CD4-positive, alpha-beta memory T cell (primary cell): ENCODE measurements around the gene MED26. TPM values are rescaled to one million over a fixed set of nuclear protein-coding genes. Genes with fewer than 3 reads are reported as not detected.

Experiments
- CTCF ChIA-PET: fragments of 350-600 bp; sonication (Branson Sonifier 250); formaldehyde crosslinking; loops from one replicate; lab custom pipeline; 2021; ENCODE audit warnings: inconsistent platforms; ENCODE audit not compliant: partially characterized antibody; lab: Charles Lee
- POLR2A ChIA-PET: fragments of 350-600 bp; sonication (Branson Sonifier 250); formaldehyde crosslinking; loops from one replicate; lab custom pipeline; 2021; ENCODE audit not compliant: partially characterized antibody; lab: Charles Lee
- DNase-seq, 5 donors: peaks; one replicate each; pipeline versions ENCODE4 v3.0.0 to v3.0.0-alpha.2; 2020 to 2022; ENCODE audit warnings: mixed read lengths in 1 of 5
- H3K27ac ChIP-seq: one replicate; pipeline ENCODE4 v1.7.0; 2013; ENCODE audit warnings: low read depth, low read length
- H3K27me3 ChIP-seq: 2 replicates; pipeline ENCODE4 v1.7.0; 2013; ENCODE audit warnings: mild to moderate bottlenecking, low read length, moderate library complexity; ENCODE audit not compliant: insufficient read depth
- H3K36me3 ChIP-seq: 2 replicates; pipeline ENCODE4 v1.7.0; 2013; ENCODE audit warnings: mild to moderate bottlenecking, low read length, moderate library complexity; ENCODE audit not compliant: insufficient read depth
- H3K4me1 ChIP-seq: 2 replicates; pipeline ENCODE4 v1.7.0; 2013; ENCODE audit warnings: mild to moderate bottlenecking, low read length, moderate library complexity; ENCODE audit not compliant: insufficient read depth
- H3K4me3 ChIP-seq, 2 donors: one replicate each; pipeline ENCODE4 v1.7.0; 2013; ENCODE audit warnings: low read length in 2 of 2, mild to moderate bottlenecking in 1 of 2
- H3K9me3 ChIP-seq, 2 donors: one replicate each; pipeline ENCODE4 v1.7.0; 2013; ENCODE audit warnings: low read length in 2 of 2, control low read depth in 1 of 2; ENCODE audit not compliant: control insufficient read depth in 1 of 2
- H3K27ac Mint-ChIP-seq, 7 donors: one replicate each; pipeline ENCODE4 v1.8.0; 2020 to 2021; ENCODE audit warnings: mixed read lengths in 7 of 7, mild to moderate bottlenecking in 6 of 7, inconsistent platforms in 3 of 7, moderate library complexity in 3 of 7
- H3K27me3 Mint-ChIP-seq, 2 donors: one replicate each; pipeline ENCODE4 v1.8.0; 2020 to 2021; ENCODE audit warnings: mixed read lengths in 2 of 2
- H3K36me3 Mint-ChIP-seq, 2 donors: one replicate each; pipeline ENCODE4 v1.8.0; 2020 to 2021; ENCODE audit warnings: mixed read lengths in 2 of 2, inconsistent platforms in 1 of 2, mild to moderate bottlenecking in 1 of 2
- H3K4me1 Mint-ChIP-seq, 4 donors: one replicate each; pipeline ENCODE4 v1.8.0; 2020 to 2021; ENCODE audit warnings: mixed read lengths in 4 of 4, mild to moderate bottlenecking in 1 of 4
- H3K4me3 Mint-ChIP-seq, 8 donors: one replicate each; pipeline ENCODE4 v1.8.0; 2020 to 2021; ENCODE audit warnings: mixed read lengths in 8 of 8, mild to moderate bottlenecking in 7 of 8, moderate library complexity in 6 of 8, inconsistent platforms in 3 of 8
- H3K9me3 Mint-ChIP-seq, 8 donors: one replicate each; pipeline ENCODE4 v1.8.0; 2020 to 2021; ENCODE audit warnings: mixed read lengths in 8 of 8, mild to moderate bottlenecking in 5 of 8, inconsistent platforms in 3 of 8, moderate library complexity in 1 of 8
- intact Hi-C: fragments of 100-400 bp; cut with micrococcal nuclease; formaldehyde crosslinking; loops from one replicate; pipeline ENCODE4 v1.15.1; 2023
- polyA plus RNA-seq, 2 donors: library from polyadenylated mRNA; unstranded; fragments of 300-500 nt; fragmentation: Illumina TruSeq; gene quantifications; one replicate each; pipeline ENCODE4 v1.2.3, GENCODE V29; 2021
- total RNA-seq, 2 experiments: library from RNA; stranded (reverse); gene quantifications; one replicate each; pipeline ENCODE4 v1.2.3, GENCODE V29; 2021

The MED26 gene
- total and polyA plus RNA-seq, 4 experiments from 2014 or later = 3.3 to 18.6 (median 11.2) TPM

- intact Hi-C loops = no loop called here
- Histone ChIP-seq H3K9me3 (no peaks in the 10 kb centered on the region), H3K27ac (no peak overlapping the region), H3K4me3 (no peak overlapping the region), H3K4me1 (peaks cover 81% of the 10 kb centered on the region), H3K36me3 (peaks cover 9% of the 10 kb centered on the region), H3K27me3 (no peaks in the 10 kb centered on the region)
- Mint-ChIP-seq H3K4me3 (no peak overlapping the region), H3K4me1 (peaks cover 43 to 92% (median 70%) of the 10 kb centered on the region in 4 donors), H3K27ac (peak overlapping the region in 4 of 7 donors; percentile 32 to 78 (median 65)), H3K36me3 (peaks cover under 1 to 2% of the 10 kb centered on the region in 2 donors), H3K27me3 (no peaks in the 10 kb centered on the region), H3K9me3 (no peaks in the 10 kb centered on the region)
- ChIA-PET POLR2A (interaction anchor here (0.6 to 1.6 kb wide), 2 partner anchors 10 to 74 kb away, joined by 3 to 8 read pairs; partner anchors contain the start of gene MED26), CTCF (no interaction called here)
- DNase-seq = no peak
Observed at GRCh38 chr19:16618248-16618647, 9.8 kb downstream of the MED26 start.

DNA sequence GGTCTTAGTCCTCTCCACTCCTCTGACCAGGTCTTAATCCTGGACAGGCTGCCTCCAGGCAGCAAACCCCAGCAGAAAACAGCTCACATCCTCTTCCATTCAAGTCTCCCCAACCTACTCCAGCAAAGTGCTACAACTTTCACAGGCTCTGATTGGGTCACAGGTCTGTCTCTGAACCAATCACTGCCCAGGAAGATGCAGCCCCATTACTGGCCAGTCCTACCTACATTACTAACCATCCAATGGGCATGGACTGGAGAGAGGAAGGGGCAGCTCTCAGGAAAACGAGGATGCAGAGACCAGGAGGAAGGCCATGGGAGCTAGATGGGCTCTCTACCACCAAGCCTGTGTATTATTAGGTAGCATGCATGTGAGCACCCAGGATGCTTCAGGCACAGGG lies 12.2 kb downstream of the MED26 start:
- Mint-ChIP-seq H3K4me1 (peaks cover 47 to 96% (median 74%) of the 10 kb centered on the region in 4 donors), H3K36me3 (peaks cover 0 to 2% of the 10 kb centered on the region in 2 donors), H3K4me3 (peak overlapping the region in 1 of 8 donors; percentile 21), H3K27me3 (no peaks in the 10 kb centered on the region), H3K27ac (peak overlapping the region in 5 of 7 donors; percentile 8 to 77 (median 12)), H3K9me3 (no peaks in the 10 kb centered on the region)
- no peak overlapping the region for H3K27ac ChIP-seq
- CTCF ChIA-PET = no interaction called here
- DNase-seq = no peak
- H3K36me3 ChIP-seq = no peaks in the 10 kb centered on the region
- POLR2A ChIA-PET = interaction anchor here (1.8 kb wide), 1 partner anchor 43 kb away, joined by 5 read pairs; the partner anchor contains the start of gene SLC35E1
- peaks cover 78% of the 10 kb centered on the region for H3K4me1 ChIP-seq
- H3K27me3 ChIP-seq = no peaks in the 10 kb centered on the region
- H3K9me3 ChIP-seq = no peaks in the 10 kb centered on the region
- intact Hi-C loops = no loop called here
- no peak overlapping the region for H3K4me3 ChIP-seq

DNA sequence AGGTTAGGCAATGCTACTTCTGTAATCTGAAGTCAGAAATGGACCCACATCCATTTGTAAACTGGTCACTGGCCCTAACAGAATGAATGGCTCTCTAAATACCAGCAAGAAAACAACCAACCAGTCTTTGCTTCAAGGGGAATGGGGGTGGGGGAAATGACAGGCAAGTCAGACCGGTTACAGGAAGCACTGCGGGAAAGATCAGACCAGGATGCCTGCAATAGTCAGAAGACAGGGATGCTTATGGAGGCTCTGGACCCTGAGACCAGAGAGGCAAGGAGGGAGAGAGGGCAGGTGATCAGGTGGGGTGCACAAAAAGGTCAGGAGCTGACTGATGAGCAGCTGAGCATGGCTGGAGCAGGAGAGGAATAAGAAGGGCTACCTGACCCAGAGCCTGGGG lies 13.1 kb downstream of the MED26 start:
- Histone ChIP-seq H3K9me3 (no peaks in the 10 kb centered on the region), H3K27ac (no peak overlapping the region), H3K4me3 (no peak overlapping the region), H3K36me3 (no peaks in the 10 kb centered on the region), H3K4me1 (peaks cover 80% of the 10 kb centered on the region), H3K27me3 (no peaks in the 10 kb centered on the region)
- DNase-seq = no peak
- peaks cover 47 to 92% (median 72%) of the 10 kb centered on the region in 4 donors for H3K4me1 Mint-ChIP-seq
- peak overlapping the region in 4 of 8 donors; percentile 1 to 59 (median 40) for H3K4me3 Mint-ChIP-seq
- H3K9me3 Mint-ChIP-seq = no peaks in the 10 kb centered on the region
- peak overlapping the region in 6 of 7 donors; percentile 51 to 86 (median 66) for H3K27ac Mint-ChIP-seq
- ChIA-PET POLR2A (interaction anchor here (1.4 to 1.8 kb wide), 2 partner anchors 42 to 49 kb away, joined by 3 to 5 read pairs; partner anchors contain the start of gene SLC35E1), CTCF (interaction anchor here (0.6 kb wide), 1 partner anchor 157 kb away, joined by 3 read pairs; no protein-coding TSS in a partner anchor)
- H3K36me3 Mint-ChIP-seq = peaks cover 0 to 3% of the 10 kb centered on the region in 2 donors
- intact Hi-C loops = no loop called here
- H3K27me3 Mint-ChIP-seq = no peaks in the 10 kb centered on the region

GRCh38 chr19:16613841-16614240 lies 14.2 kb downstream of the MED26 start:
- H3K4me1 ChIP-seq = peaks cover 75% of the 10 kb centered on the region
- Mint-ChIP-seq H3K36me3 (peaks cover 0 to 3% of the 10 kb centered on the region in 2 donors), H3K4me3 (peak overlapping the region in 2 of 8 donors; percentile 20 to 39), H3K4me1 (peaks cover 41 to 81% (median 64%) of the 10 kb centered on the region in 4 donors), H3K27me3 (no peaks in the 10 kb centered on the region), H3K27ac (peak overlapping the region in 3 of 7 donors; percentile 7 to 46 (median 44)), H3K9me3 (no peaks in the 10 kb centered on the region)
- H3K27ac ChIP-seq = no peak overlapping the region
- no peaks in the 10 kb centered on the region for H3K27me3 ChIP-seq
- ChIA-PET CTCF (interaction anchor here (0.7 kb wide), 1 partner anchor 36 kb away, joined by 3 read pairs; no protein-coding TSS in a partner anchor), POLR2A (no interaction called here)
- DNase-seq = no peak
- H3K36me3 ChIP-seq = no peaks in the 10 kb centered on the region
- no peaks in the 10 kb centered on the region for H3K9me3 ChIP-seq
- no peak overlapping the region for H3K4me3 ChIP-seq
- intact Hi-C loops = no loop called here

GRCh38 chr19:16612636-16613035 lies 15.4 kb downstream of the MED26 start:
- intact Hi-C loops = loop anchor here (1.0 kb wide), 1 partner anchor 84 kb away; no protein-coding TSS in a partner anchor

GRCh38 chr19:16611121-16611520 lies 16.9 kb downstream of the MED26 start:
- H3K27me3 Mint-ChIP-seq = no peaks in the 10 kb centered on the region
- Histone ChIP-seq H3K36me3 (no peaks in the 10 kb centered on the region), H3K4me1 (peaks cover 49% of the 10 kb centered on the region), H3K27ac (no peak overlapping the region), H3K4me3 (no peak overlapping the region), H3K9me3 (no peaks in the 10 kb centered on the region), H3K27me3 (no peaks in the 10 kb centered on the region)
- intact Hi-C loops = no loop called here
- H3K4me3 Mint-ChIP-seq = peak overlapping the region in 1 of 8 donors; percentile 33
- POLR2A ChIA-PET = no interaction called here
- H3K9me3 Mint-ChIP-seq = no peaks in the 10 kb centered on the region
- H3K4me1 Mint-ChIP-seq = peaks cover 34 to 70% (median 52%) of the 10 kb centered on the region in 4 donors
- peaks cover 2 to 3% of the 10 kb centered on the region in 2 donors for H3K36me3 Mint-ChIP-seq
- CTCF ChIA-PET = no interaction called here
- H3K27ac Mint-ChIP-seq = peak overlapping the region in 4 of 7 donors; percentile 3 to 78 (median 58)
- DNase-seq = no peak

More at GRCh38 chr19:16612636-16613035, 15.4 kb downstream of the MED26 start:
- Histone ChIP-seq H3K9me3 (no peaks in the 10 kb centered on the region), H3K4me3 (no peak overlapping the region), H3K36me3 (no peaks in the 10 kb centered on the region), H3K4me1 (peaks cover 64% of the 10 kb centered on the region), H3K27ac (no peak overlapping the region), H3K27me3 (no peaks in the 10 kb centered on the region)
- Mint-ChIP-seq H3K27me3 (no peaks in the 10 kb centered on the region), H3K4me1 (peaks cover 43 to 81% (median 63%) of the 10 kb centered on the region in 4 donors), H3K4me3 (peak overlapping the region in 1 of 8 donors; percentile 20), H3K36me3 (peaks cover 2 to 3% of the 10 kb centered on the region in 2 donors), H3K9me3 (no peaks in the 10 kb centered on the region), H3K27ac (peak overlapping the region in 4 of 7 donors; percentile 22 to 82 (median 57))
- ChIA-PET CTCF (interaction anchor here (1.3 to 1.4 kb wide), 2 partner anchors 14 to 230 kb away, joined by 3 read pairs; no protein-coding TSS in a partner anchor), POLR2A (interaction anchor here (1.2 kb wide), 1 partner anchor 25 kb away, joined by 4 read pairs; no protein-coding TSS in a partner anchor)
- no peak for DNase-seq

DNA sequence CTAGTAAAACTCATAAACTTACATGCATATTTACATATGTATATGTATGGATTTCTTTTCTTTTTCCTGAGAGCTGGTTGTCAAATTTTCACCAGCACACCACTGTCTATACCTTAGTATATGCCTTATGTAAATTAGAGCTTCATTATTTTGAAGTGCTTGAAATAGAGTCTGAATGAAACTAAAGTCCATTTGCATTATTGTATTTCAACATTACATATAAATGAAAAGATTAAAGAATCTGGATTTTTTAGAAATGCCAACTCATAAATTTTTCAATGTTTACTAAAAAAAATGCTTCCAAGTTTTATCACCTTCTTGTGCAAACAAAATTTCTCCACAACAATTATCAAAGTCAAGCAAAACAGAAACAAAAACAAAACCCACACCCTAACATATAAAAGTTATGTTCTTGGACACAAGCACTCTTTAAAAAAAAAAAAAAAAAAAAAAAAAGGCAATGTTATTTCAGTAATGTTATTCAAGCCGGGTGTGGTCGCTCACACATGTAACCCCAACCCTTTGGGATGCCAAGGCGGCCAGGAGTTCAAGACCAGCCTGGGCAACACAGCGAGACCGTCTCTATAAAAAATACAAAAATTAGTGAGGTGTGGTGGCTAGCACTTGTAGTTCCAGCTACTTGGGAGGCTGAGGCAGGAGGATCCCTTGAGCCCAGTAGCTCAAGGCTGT lies 18.3 kb downstream of the MED26 start:
- H3K36me3 Mint-ChIP-seq = peaks cover 3 to 9% of the 10 kb centered on the region in 2 donors
- no peaks in the 10 kb centered on the region for H3K9me3 Mint-ChIP-seq
- H3K4me3 Mint-ChIP-seq = no peak overlapping the region
- peaks cover 31 to 69% (median 50%) of the 10 kb centered on the region in 4 donors for H3K4me1 Mint-ChIP-seq
- no peak for DNase-seq
- CTCF ChIA-PET = interaction anchor here (0.7 kb wide), 3 partner anchors 40 to 1087 kb away, joined by 3 read pairs; no protein-coding TSS in a partner anchor
- H3K9me3 ChIP-seq = no peaks in the 10 kb centered on the region
- no peak overlapping the region for H3K27ac ChIP-seq
- peaks cover 41% of the 10 kb centered on the region for H3K4me1 ChIP-seq
- no peaks in the 10 kb centered on the region for H3K27me3 ChIP-seq
- intact Hi-C loops = no loop called here
- POLR2A ChIA-PET = no interaction called here
- H3K4me3 ChIP-seq = no peak overlapping the region
- H3K27me3 Mint-ChIP-seq = no peaks in the 10 kb centered on the region
- peak overlapping the region in 3 of 7 donors; percentile 12 to 87 (median 55) for H3K27ac Mint-ChIP-seq
- H3K36me3 ChIP-seq = no peaks in the 10 kb centered on the region
